ENCODE measurements around the gene ZNF593OS.

- TF ChIP-seq CTCF (IDR thresholded peaks at IDR 0.05) (no peak), POLR2A (IDR thresholded peaks at IDR 0.05) (no peak)
Measured at GRCh38 chr1:26130695-26131094, 40.9 kb downstream of the ZNF593OS start.
